Fibroblast of villous mesenchyme (primary cell): ENCODE results near the gene LSM8. TPM values are rescaled to one million over a fixed set of nuclear protein-coding genes. Genes with fewer than 3 reads are reported as not detected.
A peak's percentile ranks its signal among the peaks of the same experiment; 100 is the strongest.
"Not testable (repeated sequence)": the region's sequence is repeated elsewhere in the genome, so short reads cannot be mapped to it uniquely, and the experiment has no call there.

Source experiments
- DNase-seq: peaks from one replicate; pipeline ENCODE4 v3.0.0-alpha.2; 2010; ENCODE audit warnings: low read depth
- H3K4me3 ChIP-seq: 2 replicates; pipeline ENCODE4 v1.5.1; 2011; ENCODE audit warnings: low read depth, mild to moderate bottlenecking, low read length
- total RNA-seq: library from RNA; depleted of rRNA; stranded (reverse); fragments of >200 nt; gene quantifications from 2 replicates; pipeline ENCODE4 v1.2.3, GENCODE V29; 2012
- TF ChIP-seq, protein P1 (sequence below): IDR thresholded peaks from 2 replicates; pipeline ENCODE4 v1.5.1; 2012; ENCODE audit warnings: low read depth, mild to moderate bottlenecking, low read length; ENCODE audit not compliant: insufficient read depth

LSM8 gene
- 28.5 and 36.7 TPM in 2 replicates for total RNA-seq

DNA sequence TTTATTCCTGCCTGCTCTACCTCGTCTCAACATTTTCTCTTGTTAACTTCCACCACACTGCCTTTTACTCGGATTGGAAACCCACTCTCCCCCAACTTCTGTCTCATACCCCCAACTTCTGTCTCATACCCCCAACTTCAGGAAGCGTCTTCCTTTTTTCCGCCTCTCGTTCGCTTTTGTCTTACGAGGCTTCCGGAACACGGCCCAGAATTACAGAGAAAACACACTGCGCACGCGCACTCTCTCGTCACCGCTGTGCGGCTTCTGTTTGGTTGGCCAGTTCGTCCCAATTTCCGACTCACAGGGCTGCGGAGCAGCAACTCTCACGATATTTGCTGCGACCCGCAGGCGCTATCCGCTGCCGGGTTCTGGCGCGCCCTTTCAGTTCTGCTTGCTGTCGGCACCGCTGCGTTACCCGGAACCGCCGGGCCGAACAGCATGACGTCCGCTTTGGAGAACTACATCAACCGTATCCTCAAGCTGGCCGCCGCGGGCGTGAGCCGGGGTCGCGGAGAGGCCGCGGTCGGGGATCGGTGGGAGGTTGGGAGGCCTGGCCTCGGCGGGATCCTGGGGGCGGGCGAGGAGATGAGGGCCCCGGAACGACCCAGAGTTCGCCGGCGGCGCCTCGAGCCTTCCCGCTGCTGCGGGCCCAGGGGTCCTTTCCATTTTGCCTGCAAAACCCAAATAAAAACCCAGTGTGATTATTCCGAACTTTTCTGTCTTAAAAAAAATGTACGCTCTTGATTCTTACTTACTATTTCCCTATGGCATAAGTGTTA lies at the start of gene LSM8:
Gene LSM8, plus strand, starts transcription at position 379 of the 779 bp plus-strand sequence. Its CDS starts 60 bp downstream, at position 439.
- H3K4me3 ChIP-seq, result peak within 1 kb of the TSS; percentile 92
- TF ChIP-seq, protein P1, sequence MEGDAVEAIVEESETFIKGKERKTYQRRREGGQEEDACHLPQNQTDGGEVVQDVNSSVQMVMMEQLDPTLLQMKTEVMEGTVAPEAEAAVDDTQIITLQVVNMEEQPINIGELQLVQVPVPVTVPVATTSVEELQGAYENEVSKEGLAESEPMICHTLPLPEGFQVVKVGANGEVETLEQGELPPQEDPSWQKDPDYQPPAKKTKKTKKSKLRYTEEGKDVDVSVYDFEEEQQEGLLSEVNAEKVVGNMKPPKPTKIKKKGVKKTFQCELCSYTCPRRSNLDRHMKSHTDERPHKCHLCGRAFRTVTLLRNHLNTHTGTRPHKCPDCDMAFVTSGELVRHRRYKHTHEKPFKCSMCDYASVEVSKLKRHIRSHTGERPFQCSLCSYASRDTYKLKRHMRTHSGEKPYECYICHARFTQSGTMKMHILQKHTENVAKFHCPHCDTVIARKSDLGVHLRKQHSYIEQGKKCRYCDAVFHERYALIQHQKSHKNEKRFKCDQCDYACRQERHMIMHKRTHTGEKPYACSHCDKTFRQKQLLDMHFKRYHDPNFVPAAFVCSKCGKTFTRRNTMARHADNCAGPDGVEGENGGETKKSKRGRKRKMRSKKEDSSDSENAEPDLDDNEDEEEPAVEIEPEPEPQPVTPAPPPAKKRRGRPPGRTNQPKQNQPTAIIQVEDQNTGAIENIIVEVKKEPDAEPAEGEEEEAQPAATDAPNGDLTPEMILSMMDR, result no peak
- DNase-seq, result peak; percentile 99

GRCh38 chr7:118134420-118134819 lies 49.5 kb upstream of the LSM8 start:
- not testable (repeated sequence) for H3K4me3 ChIP-seq, DNase-seq

DNA sequence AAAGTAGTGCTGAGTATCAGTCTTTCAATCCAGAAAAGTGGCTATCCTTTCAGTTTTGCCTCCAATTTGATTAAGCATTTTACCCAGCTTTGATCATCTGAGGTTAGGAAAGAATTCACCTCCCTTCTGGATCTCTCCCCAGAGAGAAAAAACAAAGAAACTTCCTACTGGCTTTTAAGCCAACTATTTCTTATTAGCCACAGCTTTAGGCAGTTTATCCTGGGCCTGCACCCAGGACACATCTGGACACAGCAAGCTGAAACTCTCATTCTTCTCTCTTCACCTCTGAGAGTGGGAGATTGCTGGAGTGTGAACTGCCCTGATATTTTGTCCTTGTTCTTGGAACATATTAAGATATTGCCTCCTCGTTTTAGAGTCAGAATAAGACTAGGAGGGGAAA lies 43.5 kb upstream of the LSM8 start:
- no peak for DNase-seq
- H3K4me3 ChIP-seq, result no peak overlapping the region

DNA sequence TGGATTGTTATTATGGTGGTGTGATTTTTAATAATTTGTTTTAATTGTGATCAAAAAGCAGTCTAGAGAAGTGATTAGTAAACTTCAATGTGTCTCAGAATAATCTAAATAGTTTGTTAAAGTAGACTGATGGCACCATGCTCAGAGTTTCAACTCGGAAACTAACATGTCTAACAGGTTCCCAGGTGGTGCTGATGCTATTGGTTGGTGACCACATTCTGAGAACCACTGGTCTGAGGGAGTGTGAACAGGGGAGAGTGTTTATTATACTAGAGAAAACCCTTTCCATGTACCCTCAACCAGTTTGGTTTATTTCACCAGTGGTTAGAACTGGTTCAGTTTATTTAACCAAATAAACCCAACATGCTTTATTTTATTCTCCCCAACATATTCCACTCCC lies 42.0 kb upstream of the LSM8 start:
- H3K4me3 ChIP-seq, result no peak overlapping the region
- TF ChIP-seq, protein P1, result no peak
- no peak for DNase-seq

More for the DNA sequence above, 43.5 kb upstream of the LSM8 start:
- TF ChIP-seq, protein P1, result no peak

- DNase-seq, result no peak
- TF ChIP-seq, protein P1, result no peak
- H3K4me3 ChIP-seq, result no peak overlapping the region
Observed at GRCh38 chr7:118148930-118149329, 35.0 kb upstream of the LSM8 start.

DNA sequence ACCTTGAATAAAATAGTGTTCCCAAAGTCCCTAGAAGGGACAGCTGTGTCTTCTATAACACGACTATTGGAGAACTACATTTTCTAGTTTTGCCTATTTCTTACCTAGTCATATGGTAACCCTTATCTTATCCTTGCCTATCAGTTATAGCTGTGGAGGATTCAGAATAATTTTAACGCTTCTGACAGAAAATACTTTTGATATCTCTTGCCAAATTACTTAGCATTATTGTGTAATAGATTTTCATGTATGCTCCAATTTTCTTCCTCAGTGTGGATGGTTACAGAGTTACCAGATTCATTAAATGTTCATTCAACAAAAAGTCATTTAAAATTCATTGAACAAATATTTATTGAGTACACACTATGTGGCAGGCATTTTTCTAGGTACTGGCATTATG lies 34.6 kb upstream of the LSM8 start:
- H3K4me3 ChIP-seq, result no peak overlapping the region
- TF ChIP-seq, protein P1, result no peak
- no peak for DNase-seq

GRCh38 chr7:118151671-118152070 lies 32.3 kb upstream of the LSM8 start:
- H3K4me3 ChIP-seq, result no peak overlapping the region
- no peak for DNase-seq
- TF ChIP-seq, protein P1, result no peak
